NCI-H187 treated with DMSO at 0.1 percent for 48 hours (cell line): ENCODE measurements around the gene SLCO3A1.

Experiments
- DNase-seq: peaks from one replicate; lab custom pipeline; 2025; lab: John Stamatoyannopoulos, UW

SLCO3A1 gene

DNA sequence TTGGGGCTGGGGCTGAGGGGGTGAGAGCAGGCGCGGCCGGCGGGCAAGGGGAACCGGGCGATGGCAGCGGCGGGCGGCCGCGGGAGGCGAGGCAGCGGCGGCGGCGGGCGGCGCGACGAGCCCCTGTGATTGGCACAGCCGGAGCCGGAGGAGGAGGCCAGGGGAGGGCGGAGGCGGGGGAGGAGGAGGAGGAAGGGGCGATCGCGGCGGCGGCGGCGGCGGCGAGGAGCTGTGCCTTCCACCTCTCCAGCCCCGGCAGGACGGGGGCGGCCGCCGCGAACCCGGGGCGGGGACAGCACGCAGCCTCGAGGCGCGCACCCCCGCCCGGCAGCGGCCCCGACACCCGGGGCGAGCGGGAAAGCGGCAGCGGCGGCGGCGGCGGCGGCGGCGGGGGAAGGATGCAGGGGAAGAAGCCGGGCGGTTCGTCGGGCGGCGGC is at the start of gene SLCO3A1:
Gene SLCO3A1, plus strand, starts transcription at position 198 of the 437 bp plus-strand sequence.
- no peak for DNase-seq

DNA sequence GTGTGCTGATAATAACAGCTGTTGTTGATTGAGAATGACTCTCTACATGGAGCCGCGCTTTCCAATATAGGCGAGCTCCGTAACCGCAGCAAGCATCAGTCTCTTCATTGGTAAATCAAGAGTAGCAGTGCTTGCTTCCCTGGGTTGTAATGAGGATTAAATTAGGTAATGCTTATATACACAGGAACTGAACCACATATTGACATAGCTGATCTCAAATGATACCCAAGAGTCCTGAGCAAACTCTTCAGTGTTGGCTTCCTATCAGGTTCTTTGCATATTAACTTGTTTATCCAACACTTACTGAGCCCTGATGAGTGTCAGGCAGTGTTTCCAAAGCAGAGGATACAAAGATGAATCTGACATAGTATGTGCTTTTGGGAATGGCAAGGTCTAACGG is 46.4 kb upstream of the SLCO3A1 start:
- DNase-seq = peak; percentile 25

DNA sequence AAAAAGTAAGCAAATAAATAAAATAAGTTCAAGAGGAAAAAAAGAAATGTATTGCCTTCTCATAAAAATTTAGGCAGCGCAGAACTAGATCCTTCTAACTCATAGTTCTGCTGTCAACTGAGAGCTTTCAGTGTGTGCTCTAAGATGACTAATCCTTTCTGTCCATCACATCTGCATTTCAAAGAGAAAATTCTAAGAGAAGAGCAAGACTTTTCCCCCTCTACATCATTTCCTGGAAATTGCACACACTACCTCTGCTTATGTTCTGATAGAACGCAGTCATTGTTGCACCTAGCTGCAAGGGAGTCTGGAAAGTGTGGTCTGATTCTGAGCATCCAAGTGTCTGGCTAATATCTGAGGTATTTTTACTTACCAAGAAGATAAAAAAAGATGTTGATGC is 39.6 kb upstream of the SLCO3A1 start:
- no peak for DNase-seq

DNA sequence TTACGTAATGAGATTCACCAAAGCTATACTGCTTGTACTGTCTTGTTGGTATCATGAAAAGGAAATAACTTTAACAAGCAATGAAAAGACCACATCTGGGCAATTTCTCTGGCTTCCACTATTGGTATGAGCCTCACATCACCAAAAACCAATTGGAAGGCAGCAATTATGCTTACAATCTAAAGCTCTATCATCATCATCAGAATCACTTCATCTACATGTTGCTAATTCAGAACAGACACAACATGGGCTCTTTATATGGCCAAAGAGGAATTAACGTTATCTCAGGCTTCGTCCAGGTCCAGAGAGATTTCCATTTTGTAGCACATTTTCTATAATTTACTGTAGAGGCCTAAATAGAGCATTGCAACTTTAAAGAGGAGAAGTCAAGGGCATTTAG is 36.6 kb upstream of the SLCO3A1 start:
- no peak for DNase-seq

DNA sequence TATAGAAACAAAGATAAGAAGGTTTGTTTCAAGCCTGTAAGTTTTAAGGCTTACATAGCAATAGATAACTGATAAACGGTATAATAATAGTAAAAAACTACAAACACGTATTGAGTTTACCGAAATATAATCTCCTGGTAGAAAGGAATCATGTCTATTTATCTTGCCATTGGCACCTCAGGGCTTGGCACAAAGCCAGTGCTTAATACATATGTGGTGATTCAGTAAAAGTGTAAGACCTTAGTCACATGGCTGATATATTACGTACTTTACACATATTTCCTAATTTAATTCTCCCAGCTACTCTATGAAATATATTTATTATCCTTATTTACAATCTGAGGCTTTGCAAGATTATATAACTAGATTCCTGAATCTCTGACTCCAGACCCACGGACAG is 32.0 kb upstream of the SLCO3A1 start:
- DNase-seq = no peak

DNA sequence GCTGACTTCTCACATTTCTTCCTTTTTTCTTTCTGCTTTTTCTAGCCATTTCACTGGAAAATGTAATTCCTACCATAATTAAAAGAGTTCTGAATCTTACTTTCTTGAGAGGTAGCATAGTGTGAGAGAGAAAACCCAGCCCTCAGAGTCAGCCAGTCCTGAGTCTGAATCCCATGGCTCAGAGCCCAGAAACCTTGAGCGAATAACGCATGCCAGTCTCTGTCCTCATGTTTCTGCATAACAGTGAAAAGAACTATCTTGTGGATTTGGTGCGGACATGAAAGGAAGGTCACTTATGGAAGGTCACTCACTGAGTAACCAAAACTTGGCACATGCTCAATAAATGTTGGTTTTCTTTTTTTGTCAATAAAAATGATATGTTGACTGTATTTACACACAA is 29.3 kb upstream of the SLCO3A1 start:
- DNase-seq = no peak

DNA sequence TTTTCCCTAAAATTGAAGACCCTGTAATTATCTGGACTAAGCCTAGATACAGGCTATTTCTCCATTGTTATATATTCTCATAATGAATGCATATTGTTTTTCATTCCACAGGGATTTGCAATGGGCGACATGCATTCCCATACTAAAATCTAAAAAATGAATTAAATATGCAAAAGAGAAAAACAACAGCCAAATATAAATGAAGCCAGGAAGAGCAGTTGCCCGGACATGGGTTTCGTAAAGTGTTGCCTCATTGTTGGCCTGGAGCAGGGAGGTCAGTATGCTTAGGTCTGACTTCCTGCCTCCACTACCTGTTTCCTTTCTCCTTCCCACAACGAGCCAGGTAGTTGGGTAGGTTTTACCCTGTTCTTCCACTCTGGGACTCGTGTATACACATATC is 27.1 kb upstream of the SLCO3A1 start:
- DNase-seq = no peak

DNA sequence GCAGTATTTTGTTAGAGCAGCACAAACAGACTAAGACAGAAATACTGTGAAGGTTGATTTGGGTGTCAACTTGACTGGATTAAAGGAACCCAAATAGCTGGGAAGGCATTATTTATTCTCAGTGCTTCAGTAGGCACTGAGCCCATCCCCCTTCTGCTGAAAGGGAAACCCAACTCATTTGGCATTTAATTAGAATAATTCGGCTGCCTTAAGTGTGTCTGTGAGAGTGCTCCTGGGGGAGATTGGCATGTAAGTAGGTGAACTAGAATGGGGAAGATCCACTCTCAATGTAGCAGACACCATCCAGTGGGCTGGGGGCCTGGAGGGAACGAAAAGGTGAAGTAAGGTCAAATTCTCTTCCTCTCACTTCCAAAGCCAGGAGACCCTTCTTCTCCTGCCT is 20.5 kb upstream of the SLCO3A1 start:
- no peak for DNase-seq

DNA sequence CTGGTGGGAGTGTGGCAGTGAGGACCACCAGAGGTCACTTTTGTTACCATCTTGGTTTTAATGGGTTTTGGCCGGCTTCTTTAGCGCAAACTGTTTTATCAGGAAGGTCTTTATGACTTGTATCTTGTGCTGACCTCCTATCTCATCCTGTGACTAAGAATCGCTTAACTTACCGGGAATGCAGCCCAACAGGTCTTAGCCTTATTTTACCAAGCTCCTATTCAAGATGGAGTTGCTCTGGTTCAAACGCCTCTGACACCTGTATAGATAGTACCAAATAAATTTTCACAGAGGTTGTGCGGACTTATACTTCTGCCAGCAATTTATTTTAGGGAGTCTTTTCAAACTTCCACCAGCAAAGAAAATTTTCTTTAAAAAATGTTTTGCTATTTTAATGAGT is 13.6 kb upstream of the SLCO3A1 start:
- no peak for DNase-seq

DNA sequence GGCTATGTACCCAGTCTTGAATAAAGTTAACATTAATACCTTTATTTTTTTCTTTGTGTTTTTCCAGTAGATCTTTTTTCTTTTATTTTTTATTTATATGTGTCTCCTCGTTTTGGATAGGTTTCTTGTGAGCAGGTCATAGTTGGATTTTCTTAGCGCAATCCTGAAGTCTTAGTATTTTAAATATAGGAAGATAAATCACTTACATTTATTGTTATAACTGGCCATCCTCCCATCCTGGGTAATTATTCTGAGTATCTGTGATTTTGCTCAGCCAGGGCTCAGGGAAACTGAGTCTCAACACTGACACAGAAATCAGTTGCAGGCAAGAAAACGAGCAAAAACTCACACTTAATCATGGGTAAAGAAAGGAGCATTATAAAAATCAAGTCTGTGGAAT is 11.6 kb upstream of the SLCO3A1 start:
- DNase-seq = no peak

DNA sequence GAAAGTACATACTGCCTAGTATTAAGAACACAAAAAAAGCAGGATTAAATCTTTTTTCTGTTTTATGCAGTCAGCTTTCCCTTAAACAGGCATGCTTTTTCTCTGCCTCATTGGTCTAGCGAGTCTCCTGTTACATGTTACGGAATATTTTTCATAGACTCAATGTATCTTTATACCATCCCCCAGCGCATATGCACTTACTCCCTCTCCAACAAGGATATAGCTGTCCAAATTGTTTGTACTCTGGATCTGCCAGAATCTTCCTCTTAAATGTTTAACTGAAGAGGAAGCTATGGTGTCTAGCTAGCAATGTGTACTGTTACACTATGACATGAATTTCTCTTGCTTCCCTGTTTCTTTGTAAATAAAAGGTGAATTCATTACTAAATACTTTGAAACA is 9.2 kb upstream of the SLCO3A1 start:
- no peak for DNase-seq

DNA sequence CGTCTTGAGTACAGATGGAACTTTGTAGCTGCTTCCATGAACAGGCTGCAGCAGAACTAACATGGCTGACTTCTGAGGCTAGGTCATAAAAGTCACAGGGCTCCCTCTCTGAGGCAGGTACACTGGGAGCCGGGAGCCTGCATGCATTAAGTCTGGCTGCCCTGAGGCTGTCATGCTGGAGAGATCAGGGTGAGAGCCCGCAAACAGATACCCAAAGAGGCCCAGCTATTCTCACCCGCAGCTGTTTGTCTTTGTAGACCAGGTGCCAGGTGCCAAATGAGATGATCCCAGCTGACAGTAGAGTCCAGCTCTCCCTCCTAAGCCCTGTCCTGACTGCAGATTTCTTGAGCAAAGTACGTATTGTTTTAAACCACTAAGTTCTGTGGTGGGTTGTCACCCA is 8.6 kb upstream of the SLCO3A1 start:
- DNase-seq = no peak

DNA sequence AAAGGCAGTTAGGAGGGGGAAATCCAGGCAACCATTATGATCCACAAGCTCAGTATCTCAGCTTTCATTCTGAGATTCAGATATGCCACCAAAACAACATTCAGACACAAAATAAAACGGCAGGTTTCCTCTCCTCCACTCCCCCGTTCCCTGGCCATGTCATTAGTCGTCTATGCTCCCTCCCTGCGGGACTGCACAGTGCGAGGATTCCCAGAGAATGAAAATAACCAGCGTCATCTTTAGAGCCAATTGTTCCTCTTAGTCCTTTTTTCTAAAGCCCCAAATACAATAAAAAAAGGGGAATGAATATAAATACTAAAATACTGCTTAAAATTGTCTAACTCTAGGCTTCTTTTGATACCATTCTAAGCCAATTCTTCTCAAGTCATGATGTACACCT is 7.8 kb upstream of the SLCO3A1 start:
- no peak for DNase-seq

DNA sequence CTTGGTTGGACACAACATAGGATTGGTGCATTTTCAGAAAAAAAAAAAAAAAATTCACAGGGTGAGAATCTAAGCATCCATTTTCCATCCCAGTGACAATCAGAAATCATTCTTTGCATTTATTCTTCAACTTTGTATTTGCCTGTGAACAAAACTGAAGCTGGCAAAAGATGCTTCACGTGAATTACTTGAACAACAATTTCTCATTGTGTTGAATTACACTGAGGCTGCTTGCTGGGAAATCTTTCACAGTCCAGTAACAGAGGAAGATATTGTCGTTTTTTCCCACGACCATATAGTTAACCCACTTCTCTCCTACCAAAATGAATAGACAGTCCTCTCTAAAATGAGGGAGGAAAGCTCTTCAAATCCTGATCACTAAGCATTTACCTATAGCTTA is 4.3 kb upstream of the SLCO3A1 start:
- no peak for DNase-seq

DNA sequence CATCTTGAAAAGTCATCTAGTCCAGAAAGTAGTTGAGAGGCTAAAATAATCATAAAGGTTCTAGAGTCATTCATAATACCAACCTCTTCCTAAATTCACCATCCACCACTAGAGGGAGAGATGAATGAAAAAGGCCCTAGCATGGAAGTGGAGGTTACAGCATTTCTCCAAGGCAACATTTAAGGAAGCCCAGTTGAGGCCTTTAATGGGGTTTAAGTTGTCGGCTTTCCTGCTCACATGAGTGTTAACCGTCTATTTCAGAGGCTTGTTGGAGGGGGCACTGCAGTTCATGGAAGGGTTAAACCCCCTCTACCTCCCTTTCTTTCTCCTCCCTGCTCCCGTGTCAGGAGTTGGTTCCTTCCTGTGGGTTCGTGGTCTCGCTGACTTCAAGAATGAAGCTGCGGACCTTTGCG is 3.8 kb upstream of the SLCO3A1 start:
- no peak for DNase-seq

DNA sequence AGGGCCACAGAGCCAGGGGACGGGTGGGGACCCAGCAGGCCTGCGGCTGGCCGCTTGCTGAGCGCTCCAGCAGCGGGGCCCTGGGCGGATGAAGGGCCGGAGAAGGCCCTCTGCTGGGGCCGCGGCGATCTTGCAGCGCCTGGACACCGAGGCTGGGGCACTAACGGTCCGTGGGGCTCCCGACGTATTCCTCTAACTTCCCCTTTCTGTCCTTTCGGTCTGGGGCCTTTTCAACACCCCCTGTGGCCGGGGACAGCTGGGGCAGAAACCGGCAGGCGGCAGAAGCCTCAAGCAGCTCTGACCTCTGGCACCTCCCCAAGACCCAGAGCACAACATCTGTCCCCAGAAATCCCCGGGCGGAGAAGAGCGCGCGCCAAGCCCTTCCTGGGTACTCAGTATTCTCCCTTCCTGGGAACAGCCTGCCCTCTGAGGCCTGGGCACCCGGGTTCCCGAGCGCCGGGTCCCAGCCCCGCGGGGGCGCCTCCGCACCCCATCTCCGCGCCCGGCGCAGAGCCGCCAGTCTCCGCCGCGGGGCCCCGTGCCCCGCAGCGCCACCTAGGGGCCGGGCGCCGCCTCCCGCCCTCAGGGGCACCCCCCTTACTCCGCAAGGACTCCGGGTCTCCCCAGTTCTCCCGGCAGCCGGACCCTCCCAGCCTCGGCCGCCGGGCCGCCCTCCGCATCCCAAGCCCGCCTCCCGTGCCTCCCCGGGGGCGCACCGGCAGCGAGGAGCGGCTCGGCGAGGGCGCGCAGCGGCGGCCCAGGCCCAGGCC is 582 bp upstream of the SLCO3A1 start:
- no peak for DNase-seq

DNA sequence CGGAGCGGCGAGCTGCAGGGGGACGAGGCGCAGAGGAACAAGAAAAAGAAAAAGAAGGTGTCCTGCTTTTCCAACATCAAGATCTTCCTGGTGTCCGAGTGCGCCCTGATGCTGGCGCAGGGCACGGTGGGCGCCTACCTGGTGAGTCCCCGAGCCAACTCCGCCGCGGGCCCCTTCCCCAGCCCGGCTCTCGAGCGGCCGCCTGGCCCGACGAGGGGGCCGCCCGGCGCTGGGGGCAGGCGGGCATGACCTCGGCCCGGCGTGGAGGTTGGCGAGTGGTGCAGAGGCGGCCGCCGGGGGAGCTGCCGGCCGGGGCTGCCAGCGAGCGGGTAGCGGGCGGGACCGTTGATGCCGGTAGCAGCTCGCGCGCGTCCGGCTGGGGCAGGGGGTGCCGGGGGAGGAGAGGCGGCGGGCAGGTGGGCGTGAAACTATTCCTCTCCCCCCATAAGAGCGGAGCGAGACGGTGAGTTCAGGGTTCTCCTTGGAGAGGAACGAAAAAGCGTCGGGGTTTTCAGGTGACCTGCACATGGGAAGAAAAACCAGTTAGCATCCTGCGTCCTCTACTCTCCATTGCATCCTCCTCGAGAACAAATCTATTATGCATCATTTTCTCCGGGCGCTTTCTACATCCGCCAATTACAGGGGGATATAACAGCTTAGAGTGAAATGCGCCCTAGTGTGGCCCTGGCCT is 585 bp downstream of the SLCO3A1 start:
- DNase-seq = no peak

DNA sequence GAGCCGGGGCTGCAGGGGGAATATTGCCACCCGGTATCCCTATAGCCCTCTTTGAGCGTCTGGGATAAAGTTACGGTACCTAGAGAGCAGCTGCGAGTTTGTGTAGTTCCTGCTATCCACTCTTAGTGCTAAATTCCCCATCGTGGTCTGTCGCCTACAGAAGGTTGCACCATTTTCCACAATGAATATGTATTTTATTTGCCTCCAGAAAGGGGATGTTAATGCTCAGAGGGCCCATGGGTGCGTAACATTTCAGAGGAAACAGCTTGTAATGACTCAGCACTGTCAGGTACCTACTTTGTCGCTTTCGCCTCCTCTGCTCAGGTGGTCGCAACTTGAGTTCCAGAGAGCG is 1.1 kb downstream of the SLCO3A1 start:
- no peak for DNase-seq

DNA sequence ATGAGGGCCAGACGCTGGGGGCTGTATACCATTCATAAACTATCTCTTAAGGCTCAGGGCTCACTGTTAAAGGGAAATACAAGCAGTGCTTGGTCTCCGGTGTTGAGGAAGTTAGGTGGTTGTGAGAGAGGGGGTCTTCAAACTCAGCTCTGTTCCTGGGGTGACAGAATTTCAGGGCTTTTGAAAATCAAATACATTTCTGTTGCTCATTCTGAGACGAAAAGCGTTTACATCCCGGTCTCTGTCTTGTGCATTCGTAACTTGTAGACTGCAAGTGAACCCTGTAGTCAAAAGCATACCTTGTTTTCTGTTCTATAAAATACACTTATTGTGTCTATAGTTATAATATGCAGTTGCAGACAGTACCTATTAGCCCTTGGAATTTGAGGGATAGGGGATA is 1.7 kb downstream of the SLCO3A1 start:
- no peak for DNase-seq

DNA sequence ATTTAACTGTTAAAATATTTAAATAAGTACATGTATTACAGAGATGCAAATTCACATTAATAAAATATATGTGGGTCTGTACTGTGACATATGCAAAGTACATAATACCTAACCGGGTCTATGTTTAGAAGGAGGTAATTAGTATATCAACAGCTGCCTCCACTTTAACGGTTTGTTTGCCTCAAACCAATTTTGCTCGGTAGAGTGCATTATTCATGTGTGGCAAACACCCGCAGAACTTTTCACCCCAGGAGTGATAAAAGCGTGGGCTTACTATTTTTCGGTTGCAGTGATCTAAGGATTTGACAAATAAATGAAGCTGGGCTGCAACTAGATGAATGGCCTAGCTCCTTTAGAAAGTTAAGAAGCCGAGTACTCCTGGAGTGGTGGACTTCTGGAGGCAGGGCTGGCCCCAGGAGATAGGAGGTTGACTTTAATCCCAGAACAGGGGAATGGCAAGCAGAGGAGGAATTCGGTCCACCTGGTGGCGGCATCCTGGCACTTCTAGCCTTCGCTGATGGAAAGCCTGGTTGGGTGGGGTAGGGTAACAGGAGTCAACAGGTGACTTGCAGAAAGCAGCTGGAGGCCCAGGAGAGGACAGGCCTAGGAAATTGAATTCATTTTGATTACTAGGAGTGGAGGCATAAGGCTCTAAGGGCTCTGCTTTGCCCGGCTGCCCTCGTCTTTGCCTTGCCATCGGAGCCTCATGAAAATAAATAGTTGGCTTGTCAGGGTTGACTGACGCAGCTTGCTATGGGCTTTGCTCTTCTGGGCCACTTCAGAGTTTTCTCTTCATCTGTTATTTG is 2.4 kb downstream of the SLCO3A1 start:
- DNase-seq = peak; percentile 74

DNA sequence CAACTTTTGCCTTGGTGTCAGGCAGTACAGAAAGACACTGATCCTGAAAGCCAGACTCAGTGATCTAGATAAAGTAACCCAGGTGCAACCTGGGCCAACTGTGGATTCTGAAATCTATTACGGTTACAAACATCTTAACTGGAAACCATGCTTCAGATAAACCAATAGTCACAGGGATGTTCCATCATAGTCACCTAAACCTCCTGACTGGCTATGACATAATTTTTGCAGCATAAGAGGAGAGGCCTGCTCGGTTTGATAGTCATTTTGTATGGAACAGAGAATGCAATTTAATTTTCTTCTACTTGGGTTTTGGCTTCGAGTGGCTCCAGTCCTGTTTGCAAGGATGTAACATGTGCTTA is 3.7 kb downstream of the SLCO3A1 start:
- DNase-seq = no peak

DNA sequence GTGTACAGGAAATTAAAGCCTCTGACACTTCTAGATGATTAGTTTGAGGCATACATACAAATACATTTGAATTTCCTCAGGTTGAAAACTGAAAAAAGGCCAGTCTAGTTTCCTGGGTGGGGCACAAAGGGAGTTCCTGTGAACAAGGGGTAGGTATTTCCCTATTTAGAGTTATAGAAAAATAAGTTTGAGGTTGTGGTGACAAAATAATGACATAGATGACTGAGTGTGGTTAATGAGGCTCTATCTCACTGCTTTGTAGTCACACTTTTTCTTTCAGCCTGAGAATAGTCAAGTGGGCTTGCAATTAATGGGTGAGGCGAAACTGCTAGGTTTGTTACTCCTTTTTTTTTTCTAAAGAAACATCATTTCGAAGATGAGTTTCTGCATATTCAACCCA is 4.3 kb downstream of the SLCO3A1 start:
- no peak for DNase-seq

DNA sequence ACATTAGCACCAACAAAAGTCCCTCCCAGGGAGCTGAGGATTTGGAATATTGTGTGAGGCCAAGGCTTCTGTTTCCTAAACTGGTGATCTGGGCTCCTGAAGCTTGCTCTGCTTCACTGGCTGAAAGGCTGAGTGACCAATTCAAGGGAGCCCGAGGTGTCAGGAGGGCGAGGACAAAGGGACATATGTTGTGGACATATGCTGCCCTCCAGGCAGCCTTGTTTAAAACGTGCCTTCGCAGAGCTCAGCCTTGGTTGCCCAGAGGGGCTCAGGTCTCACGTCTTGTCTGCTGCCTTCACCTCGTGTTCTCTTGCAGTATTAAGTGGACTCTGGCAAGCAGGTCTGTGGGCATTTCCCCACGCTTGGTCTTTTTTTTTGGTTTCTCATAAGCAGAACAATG is 7.0 kb downstream of the SLCO3A1 start:
- DNase-seq = no peak
